Stimulated activated CD8-positive, alpha-beta memory T cell treated with anti-CD3 and anti-CD28 coated beads, Interleukin-15, amount 100 ng/mL, for 1 hour (primary cell): ENCODE data around the gene IP6K3.

Source experiments
- DNase-seq: peaks from one replicate; pipeline ENCODE4 v3.0.0-alpha.2; 2020; ENCODE audit warnings: low read depth

The IP6K3 gene

DNA sequence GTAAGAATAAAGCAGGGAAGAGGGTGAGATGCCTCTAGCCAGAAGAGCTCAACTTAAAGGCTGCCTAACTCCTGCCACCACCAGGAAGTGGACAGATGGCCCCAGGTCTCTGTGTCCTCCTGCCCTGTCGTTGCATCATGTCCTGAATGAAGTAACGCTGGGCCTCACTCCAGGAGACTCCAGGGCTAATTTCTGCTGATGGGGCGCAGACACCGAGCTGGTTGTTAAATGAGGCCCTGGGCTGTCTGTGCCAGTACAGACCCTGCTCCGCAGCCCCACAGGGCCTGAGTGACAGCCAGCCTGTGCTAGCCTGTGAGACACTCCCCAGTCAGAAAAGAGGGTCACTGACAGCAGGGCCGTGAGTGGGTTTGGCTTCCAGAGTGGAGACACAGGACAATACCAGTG lies 6.5 kb downstream of the IP6K3 start:
- no peak for DNase-seq

DNA sequence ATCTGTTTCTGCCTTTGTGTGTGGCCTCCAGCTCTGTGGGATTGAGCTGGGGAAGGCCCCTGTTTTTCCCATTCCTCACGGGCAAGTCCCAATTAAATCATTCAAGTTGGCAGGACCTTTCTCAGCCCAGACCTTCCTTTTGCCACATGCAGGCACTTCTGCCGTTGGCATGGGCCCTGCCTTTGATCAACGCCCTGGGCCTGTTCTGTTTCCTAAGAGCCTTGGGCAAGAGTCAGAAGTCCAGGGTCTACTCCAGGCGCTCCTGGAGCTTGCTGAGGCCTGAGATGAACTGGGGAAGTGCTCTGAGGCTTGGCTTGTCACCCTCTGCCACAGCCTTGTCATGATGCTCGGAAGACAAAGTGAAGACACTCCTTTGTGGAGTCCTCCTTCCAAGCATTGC lies 7.1 kb downstream of the IP6K3 start:
- no peak for DNase-seq

GRCh38 chr6:33738879-33739278 lies 7.8 kb downstream of the IP6K3 start:
- no peak for DNase-seq

- no peak for DNase-seq
These were observed 8.6 kb downstream of the IP6K3 start for GRCh38 chr6:33738153-33738552.

DNA sequence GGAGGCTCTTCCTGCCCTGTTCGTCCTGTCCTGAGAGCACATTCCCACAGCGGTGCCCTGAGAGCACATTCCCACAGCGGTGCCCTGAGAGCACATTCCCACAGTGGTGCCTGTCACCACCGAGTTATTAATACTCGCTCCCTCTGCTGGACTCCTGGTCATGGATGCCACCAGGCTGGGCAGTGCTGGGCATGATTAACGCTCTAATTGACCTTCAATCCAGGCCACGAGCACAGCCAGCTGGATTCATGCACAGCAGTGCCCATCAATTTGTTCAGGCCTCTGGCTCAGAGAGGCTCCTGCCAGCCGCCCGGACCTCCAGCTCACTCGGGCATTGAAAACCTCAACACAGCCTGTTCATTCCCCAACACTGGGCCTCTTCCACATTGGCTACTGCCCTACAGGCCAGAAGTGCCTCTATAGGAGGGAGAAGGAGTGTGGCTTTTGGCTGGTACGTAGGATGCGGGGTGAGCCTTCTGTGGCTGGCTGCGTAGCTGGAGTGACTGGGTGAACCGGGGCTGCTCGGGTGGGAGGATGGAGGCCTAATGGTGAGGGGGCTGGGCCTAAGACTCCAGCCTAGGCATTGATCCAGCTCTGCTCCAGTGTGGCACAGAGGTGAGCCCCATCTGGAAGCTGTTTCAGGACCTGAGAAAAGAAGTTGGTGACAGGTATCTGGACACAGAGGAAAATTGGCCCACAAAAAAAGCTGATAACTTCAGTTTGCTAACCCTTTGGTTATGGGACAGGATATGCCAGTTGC lies 9.3 kb downstream of the IP6K3 start:
- DNase-seq: no peak

- DNase-seq: no peak
These were observed 11.5 kb downstream of the IP6K3 start for GRCh38 chr6:33735216-33735615.

DNA sequence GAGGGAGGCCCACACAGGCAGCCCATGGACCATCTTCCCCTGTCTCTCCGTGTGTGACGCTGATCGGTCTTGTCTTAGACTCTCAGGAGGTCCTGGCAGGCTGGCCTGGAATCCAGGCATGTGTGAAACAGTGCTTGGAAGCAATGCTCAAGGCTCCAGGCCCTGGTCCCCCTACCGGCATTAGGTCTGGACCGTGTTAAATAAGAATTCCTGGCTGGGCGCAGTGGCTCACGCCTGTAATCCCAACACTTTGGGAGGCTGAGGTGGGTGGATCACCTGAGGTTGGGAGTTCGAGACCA lies 13.0 kb downstream of the IP6K3 start:
- DNase-seq: no peak

GRCh38 chr6:33732817-33733708 lies 13.6 kb downstream of the IP6K3 start:
- DNase-seq: no peak

DNA sequence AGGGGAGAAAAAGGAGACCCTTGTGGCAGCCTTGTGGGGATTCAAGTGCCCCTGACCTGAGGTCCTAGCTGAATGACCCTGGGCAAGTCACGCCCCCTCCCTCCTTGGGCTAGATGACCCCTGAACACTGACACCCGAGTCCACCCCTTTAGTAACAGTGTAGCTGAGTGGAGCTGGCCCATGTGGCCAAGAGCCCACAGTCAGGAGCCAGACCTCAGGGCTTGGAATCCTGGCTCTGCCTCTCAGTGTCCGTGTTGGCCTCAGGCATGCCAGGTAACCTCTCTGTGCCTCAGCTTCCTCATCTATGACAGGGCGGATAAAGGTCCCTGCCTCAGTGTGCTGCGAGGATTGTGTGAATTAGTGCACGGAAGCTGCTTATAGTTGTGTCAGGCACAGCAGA lies 14.3 kb downstream of the IP6K3 start:
- DNase-seq: no peak

DNA sequence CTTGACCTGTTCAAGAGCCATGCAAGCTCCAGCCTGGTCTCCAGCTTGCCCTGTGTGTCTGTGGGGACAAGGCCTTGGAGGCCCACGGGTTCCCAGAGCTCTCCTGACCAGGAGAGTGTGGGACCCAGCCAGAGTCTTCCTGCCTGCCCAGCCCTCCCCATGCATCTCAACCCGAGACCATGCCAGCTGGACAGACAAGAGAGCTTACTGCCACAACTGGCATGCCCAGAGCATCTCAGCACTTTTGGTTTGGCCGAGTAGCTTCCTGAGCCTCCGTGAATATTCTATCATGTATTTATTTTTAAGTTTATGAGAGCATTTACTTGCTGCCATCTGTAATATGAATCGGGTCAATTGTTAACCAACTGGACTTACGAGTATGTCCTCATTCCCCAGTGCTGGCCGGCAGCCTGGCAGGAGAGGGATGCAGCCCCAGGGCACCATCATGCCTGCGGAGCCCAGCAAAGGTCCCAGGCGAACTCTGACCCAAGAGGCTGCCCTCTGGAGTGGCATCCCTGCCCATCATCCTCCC lies 14.9 kb downstream of the IP6K3 start:
- no peak for DNase-seq

- no peak for DNase-seq
These were observed 15.7 kb downstream of the IP6K3 start for GRCh38 chr6:33731035-33731434.

DNA sequence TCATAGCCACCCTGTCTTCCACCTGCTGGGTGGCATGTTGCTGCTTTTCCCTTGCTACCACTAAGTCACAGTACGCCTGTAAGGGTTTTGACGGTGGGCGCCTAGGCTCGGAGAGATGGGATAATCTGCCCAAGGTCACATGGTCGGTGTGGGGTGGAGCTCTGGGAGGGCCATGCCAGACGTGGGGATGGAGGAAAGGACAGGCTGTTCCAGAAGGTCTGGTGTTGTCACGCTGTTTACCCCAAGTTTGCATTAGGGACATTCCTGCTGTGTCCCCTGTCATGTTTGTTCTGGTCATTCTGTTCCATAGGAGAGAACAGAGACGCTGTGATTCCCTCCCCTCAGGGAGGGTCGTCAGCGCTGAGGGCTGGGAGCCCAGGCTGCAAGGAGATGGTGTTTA lies 16.1 kb downstream of the IP6K3 start:
- DNase-seq: no peak

GRCh38 chr6:33729059-33729458 lies 17.6 kb downstream of the IP6K3 start:
- no peak for DNase-seq

GRCh38 chr6:33728438-33728837 lies 18.3 kb downstream of the IP6K3 start:
- DNase-seq: no peak

GRCh38 chr6:33727932-33728331 lies 18.8 kb downstream of the IP6K3 start:
- no peak for DNase-seq

GRCh38 chr6:33727126-33727525 lies 19.6 kb downstream of the IP6K3 start:
- no peak for DNase-seq

DNA sequence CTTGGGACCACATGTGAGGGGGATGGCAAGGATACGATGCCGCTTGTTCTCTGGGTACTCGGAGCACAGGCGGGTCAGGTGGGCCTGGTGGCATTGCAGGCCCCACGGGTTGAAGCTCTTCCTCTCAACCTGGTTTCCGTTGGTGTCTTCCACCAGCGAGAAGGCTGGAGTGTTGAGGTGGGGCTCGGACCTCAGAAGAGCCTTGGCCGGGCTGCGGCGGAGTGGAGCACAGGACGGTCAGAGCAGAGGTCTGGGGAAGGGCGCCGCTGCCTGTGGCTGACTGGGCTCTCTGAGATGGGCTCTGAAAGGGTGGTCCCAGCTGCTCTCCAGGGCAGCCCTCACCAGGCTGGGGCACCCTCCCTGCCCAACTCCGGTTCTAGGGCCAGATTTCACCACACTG lies 20.0 kb downstream of the IP6K3 start:
- DNase-seq: no peak

DNA sequence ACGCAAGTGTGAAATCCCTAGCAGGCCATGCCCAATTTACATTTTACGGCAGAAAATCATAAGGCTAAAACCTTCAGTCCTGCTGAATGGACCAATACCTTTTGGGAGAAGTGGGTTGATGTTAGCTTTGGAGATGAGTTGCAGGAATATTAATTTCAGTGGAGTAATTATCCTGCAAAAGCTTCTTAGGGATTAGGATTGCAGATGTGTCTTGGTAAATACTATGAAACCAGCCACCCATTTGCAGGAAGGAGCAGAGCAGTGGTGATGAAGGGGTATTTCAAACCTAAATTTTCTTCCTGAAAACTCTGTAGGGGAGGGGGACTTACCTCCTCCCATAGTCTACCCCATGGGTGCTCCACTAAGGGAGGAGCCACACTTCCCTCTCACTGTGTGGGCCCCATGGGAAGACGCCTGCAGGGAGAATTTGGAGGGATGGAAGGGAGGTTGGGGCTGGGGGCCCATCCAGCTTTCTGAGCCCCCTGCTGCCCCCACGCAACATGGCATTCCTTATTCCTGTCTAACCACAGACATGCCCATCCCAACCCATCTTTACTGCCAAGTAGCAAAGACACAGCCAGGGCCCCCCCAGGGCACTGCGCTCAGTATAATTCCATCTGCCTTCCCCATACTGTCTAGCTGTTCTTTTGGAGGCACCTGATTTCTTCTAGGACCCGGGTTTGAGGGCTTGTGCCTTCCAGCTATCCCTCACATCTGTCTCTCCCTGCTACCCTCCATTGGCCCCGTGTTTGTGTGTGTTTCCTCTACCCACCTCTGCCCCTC lies 20.6 kb downstream of the IP6K3 start:
- DNase-seq: no peak

DNA sequence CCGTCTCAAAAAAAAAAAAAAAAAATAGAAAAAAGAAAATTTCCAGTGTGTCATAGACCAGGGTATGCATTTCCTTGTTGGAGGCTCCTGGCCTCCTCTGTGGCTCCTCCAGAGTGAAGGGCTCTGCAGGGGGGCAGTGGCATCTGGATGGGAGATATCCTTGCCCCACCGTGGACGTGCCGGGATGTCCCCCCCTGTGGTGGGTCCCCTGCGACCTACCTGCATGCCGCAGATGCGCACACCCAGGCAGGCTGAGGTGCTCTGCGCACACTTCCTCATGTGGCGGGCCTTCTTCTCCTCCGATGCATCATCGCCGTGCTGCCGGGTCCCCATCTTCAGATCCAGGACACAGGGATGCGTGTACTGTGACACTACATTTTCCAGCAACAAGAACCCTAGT lies 21.5 kb downstream of the IP6K3 start:
- no peak for DNase-seq

DNA sequence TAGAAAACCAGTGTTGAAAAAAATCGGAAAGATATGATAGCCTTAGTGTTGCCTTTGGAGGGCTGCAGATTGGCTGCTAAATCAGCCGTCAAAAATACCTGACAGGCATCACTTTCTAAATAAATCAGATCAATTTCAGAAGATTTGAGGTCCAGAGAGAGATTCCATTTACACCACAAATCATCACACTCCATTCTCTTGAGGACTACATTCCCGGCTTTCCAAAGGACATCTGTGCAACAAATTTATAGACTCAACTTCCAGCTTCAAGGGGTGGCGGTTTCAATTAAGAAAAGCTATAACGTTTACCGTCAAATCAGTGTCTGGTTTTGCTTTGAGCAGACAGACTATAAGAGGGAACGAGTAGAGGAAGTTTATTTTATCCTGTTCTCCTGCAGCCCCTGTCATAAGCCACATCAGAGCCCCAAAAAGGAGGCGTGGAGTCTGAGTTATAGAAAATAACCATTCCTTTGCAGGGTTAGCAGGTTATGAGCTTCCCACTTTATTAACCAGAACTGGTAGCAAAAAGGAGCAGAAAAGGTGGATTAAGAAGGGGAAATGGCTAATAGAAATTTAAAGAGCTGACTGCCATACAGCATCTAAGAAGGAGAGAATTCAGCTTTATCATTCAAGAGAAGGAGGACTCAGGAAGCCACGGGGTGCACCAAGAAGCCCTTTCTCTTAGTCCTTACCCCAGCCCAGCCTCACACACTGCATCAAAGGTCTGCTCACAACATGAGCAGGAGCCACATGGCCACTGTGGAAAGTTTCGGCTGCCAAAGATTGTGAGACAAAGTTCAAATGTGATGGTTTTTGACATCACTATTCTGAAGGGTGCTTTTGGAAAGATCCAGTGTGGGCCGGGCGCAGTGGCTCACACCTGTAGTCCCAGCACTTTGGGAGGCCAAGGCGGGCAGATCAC lies 22.3 kb downstream of the IP6K3 start:
- DNase-seq: no peak

- DNase-seq: no peak
These were observed 23.2 kb downstream of the IP6K3 start for GRCh38 chr6:33723371-33724085.
